ENCODE results near the gene COL4A3. TPM values are rescaled to one million over a fixed set of nuclear protein-coding genes. Genes with fewer than 3 reads are reported as not detected.

The COL4A3 gene
- total RNA-seq, 4 donors from 2014 or later = 59.7 to 86.5 (median 66.9) TPM

- no peaks in the 10 kb centered on the region for H3K27me3 ChIP-seq
- no peak for DNase-seq
- intact Hi-C loops (cut with DNase I) = no loop called here
- no peaks in the 10 kb centered on the region for H3K9me3 ChIP-seq
- WGBS, 2 donors = 63 to 72% methylated on average over 4 of the region's 4 CpGs
- H3K4me1 ChIP-seq = no peaks in the 10 kb centered on the region
- peaks cover 0 to 9% of the 10 kb centered on the region in 2 donors for H3K36me3 ChIP-seq
- H3K4me3 ChIP-seq (replicated peaks in 1 of 3) = no peak overlapping the region
- no peak overlapping the region for H3K27ac ChIP-seq
- TF ChIP-seq POLR2A (IDR thresholded peaks at IDR 0.05) = no peak
- TF ChIP-seq CTCF (IDR thresholded peaks at IDR 0.05) = no peak
Observed at GRCh38 chr2:227293531-227293930, 129.1 kb downstream of the COL4A3 start.

GRCh38 chr2:227295806-227296205 lies 131.4 kb downstream of the COL4A3 start:
- Histone ChIP-seq H3K36me3 (peaks cover 0 to 6% of the 10 kb centered on the region in 2 donors), H3K27me3 (no peaks in the 10 kb centered on the region), H3K4me1 (no peaks in the 10 kb centered on the region), H3K4me3 (replicated peaks in 1 of 3) (no peak overlapping the region), H3K9me3 (no peaks in the 10 kb centered on the region), H3K27ac (no peak overlapping the region)
- 87% methylated on average over 4 of the region's 4 CpGs for WGBS, 2 donors
- TF ChIP-seq POLR2A (IDR thresholded peaks at IDR 0.05) (no peak), CTCF (IDR thresholded peaks at IDR 0.05) (no peak)
- intact Hi-C loops (cut with DNase I) = no loop called here
- DNase-seq = no peak

GRCh38 chr2:227296671-227297405 lies 132.4 kb downstream of the COL4A3 start:
- H3K27ac ChIP-seq = no peak overlapping the region
- H3K4me1 ChIP-seq = no peaks in the 10 kb centered on the region
- H3K27me3 ChIP-seq = no peaks in the 10 kb centered on the region
- H3K36me3 ChIP-seq = peaks cover 0 to 6% of the 10 kb centered on the region in 2 donors
- WGBS, 2 donors = 89 to 92% methylated on average over 3 of the region's 3 CpGs
- no peak overlapping the region for H3K4me3 ChIP-seq (replicated peaks in 1 of 3)
- TF ChIP-seq CTCF (IDR thresholded peaks at IDR 0.05) = no peak
- TF ChIP-seq POLR2A (IDR thresholded peaks at IDR 0.05) = no peak
- no peak for DNase-seq
- intact Hi-C loops (cut with DNase I) = no loop called here
- no peaks in the 10 kb centered on the region for H3K9me3 ChIP-seq

- intact Hi-C loops (cut with DNase I) = no loop called here
- Histone ChIP-seq H3K27me3 (no peaks in the 10 kb centered on the region), H3K27ac (no peak overlapping the region), H3K9me3 (no peaks in the 10 kb centered on the region), H3K4me3 (replicated peaks in 1 of 3) (no peak overlapping the region), H3K36me3 (peaks cover 10 to 22% of the 10 kb centered on the region in 2 donors), H3K4me1 (no peaks in the 10 kb centered on the region)
- 77 to 88% methylated on average over 1 of the region's 1 CpG for WGBS, 2 donors
- DNase-seq = no peak
- no peak for TF ChIP-seq CTCF (IDR thresholded peaks at IDR 0.05)
- TF ChIP-seq POLR2A (IDR thresholded peaks at IDR 0.05) = no peak
Observed at GRCh38 chr2:227301523-227301922, 137.1 kb downstream of the COL4A3 start.

- TF ChIP-seq CTCF (IDR thresholded peaks at IDR 0.05) (no peak), POLR2A (IDR thresholded peaks at IDR 0.05) (no peak)
- intact Hi-C loops (cut with DNase I) = no loop called here
- Histone ChIP-seq H3K4me1 (no peaks in the 10 kb centered on the region), H3K27ac (no peak overlapping the region), H3K9me3 (no peaks in the 10 kb centered on the region), H3K27me3 (no peaks in the 10 kb centered on the region), H3K4me3 (replicated peaks in 1 of 3) (no peak overlapping the region), H3K36me3 (peaks cover 4 to 26% of the 10 kb centered on the region in 2 donors)
- no peak for DNase-seq
- WGBS, 2 donors = 92 to 94% methylated on average over 4 of the region's 4 CpGs
Observed at GRCh38 chr2:227308784-227309183, 144.4 kb downstream of the COL4A3 start.

All from thyroid gland (tissue), 4 donors.